WERI-Rb-1 (cell line): ENCODE measurements around the gene SLC8A3.

ENCODE experiments used
- DNase-seq: peaks from one replicate; pipeline ENCODE4 v3.0.0-alpha.2; 2020
- H3K27ac ChIP-seq: fragments of 250-450 bp; sonication (Bioruptor Pico); 2 replicates; pipeline ENCODE4 v1.5.1; 2020; ENCODE audit warnings: mild to moderate bottlenecking, moderate library complexity
- H3K27me3 ChIP-seq: fragments of 250-450 bp; sonication (Bioruptor Pico); 2 replicates; pipeline ENCODE4 v1.5.1; 2021; ENCODE audit warnings: mild to moderate bottlenecking, low read depth, moderate library complexity; ENCODE audit not compliant: insufficient read depth, severe bottlenecking
- H3K36me3 ChIP-seq: fragments of 250-450 bp; sonication (Bioruptor Pico); 2 replicates; pipeline ENCODE4 v1.5.1; 2020; ENCODE audit warnings: mild to moderate bottlenecking, moderate library complexity
- H3K4me3 ChIP-seq: 2 replicates; pipeline ENCODE4 v1.5.1; 2011; ENCODE audit warnings: low read depth, mild to moderate bottlenecking, control low read depth, low read length
- H3K9me3 ChIP-seq: fragments of 250-450 bp; sonication (Bioruptor Pico); 2 replicates; pipeline ENCODE4 v1.5.1; 2021; ENCODE audit warnings: mild to moderate bottlenecking, moderate library complexity; ENCODE audit not compliant: severe bottlenecking
- TF ChIP-seq, protein P1 (sequence below): IDR thresholded peaks from 2 replicates; pipeline ENCODE4 v1.5.1; 2011; ENCODE audit warnings: low read depth, mild to moderate bottlenecking, control low read depth, inconsistent platforms, low read length

Gene SLC8A3

DNA sequence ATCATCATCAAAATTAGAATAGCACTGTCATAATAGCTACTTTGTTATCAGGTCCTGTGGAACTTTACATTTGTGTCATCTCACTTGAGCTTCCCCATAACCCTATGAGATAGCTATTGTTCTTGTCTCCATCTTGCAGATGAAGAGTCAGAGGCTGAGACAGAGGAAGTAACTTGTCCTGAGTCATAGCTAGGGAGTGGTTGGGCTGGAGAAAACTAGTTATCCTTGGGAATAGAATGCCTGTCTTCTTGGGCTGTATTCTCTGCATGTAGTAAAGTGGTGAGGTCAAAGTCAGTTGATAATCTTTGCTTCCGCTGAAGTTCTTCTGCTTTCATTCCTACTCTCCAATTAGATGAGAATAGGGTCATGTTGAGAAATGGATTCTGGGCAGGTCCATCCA is 192.5 kb downstream of the SLC8A3 start:
- no peak overlapping the region for H3K4me3 ChIP-seq
- TF ChIP-seq, protein P1, sequence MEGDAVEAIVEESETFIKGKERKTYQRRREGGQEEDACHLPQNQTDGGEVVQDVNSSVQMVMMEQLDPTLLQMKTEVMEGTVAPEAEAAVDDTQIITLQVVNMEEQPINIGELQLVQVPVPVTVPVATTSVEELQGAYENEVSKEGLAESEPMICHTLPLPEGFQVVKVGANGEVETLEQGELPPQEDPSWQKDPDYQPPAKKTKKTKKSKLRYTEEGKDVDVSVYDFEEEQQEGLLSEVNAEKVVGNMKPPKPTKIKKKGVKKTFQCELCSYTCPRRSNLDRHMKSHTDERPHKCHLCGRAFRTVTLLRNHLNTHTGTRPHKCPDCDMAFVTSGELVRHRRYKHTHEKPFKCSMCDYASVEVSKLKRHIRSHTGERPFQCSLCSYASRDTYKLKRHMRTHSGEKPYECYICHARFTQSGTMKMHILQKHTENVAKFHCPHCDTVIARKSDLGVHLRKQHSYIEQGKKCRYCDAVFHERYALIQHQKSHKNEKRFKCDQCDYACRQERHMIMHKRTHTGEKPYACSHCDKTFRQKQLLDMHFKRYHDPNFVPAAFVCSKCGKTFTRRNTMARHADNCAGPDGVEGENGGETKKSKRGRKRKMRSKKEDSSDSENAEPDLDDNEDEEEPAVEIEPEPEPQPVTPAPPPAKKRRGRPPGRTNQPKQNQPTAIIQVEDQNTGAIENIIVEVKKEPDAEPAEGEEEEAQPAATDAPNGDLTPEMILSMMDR: no peak
- DNase-seq: no peak
- no peaks in the 10 kb centered on the region for H3K27me3 ChIP-seq
- H3K9me3 ChIP-seq: no peaks in the 10 kb centered on the region
- no peaks in the 10 kb centered on the region for H3K36me3 ChIP-seq
- no peak overlapping the region for H3K27ac ChIP-seq
